Panc1 (cell line): ENCODE measurements around the gene H3-3A. TPM values are rescaled to one million over a fixed set of nuclear protein-coding genes. Genes with fewer than 3 reads are reported as not detected.

Source experiments
- ATAC-seq: fragments of 200-7000 bp; cut with Tn5 transposase; 2 replicates; pipeline ENCODE4 v1.9.1; 2020; ENCODE audit warnings: mild to moderate bottlenecking, moderate library complexity
- BruUV-seq: library from RNA; stranded (reverse); fragments of 400-500 nt; replicated peaks from 2 replicates; lab custom pipeline; 2021; lab: Mats Ljungman, UMichigan
- CTCF ChIA-PET: fragments of 300-600 bp; sonication (Branson Sonifier 250); formaldehyde crosslinking; loops from one replicate; lab custom pipeline; 2022; ENCODE audit warnings: antibody characterized with exemption; lab: Charles Lee
- POLR2A ChIA-PET: fragments of 300-600 bp; sonication (Branson Sonifier 250); formaldehyde crosslinking; loops from one replicate; lab custom pipeline; 2022; ENCODE audit warnings: antibody characterized with exemption; lab: Charles Lee
- DNase-seq: peaks from one replicate; pipeline ENCODE4 v3.0.0-alpha.2; 2010; ENCODE audit warnings: low read depth, low spot score
- H3K27ac ChIP-seq: 2 replicates; pipeline ENCODE4 v1.5.1; 2011; ENCODE audit warnings: mild to moderate bottlenecking, low read length, inconsistent platforms
- H3K27me3 ChIP-seq: fragments of 200-500 bp; sonication (Bioruptor generic); 2 replicates; pipeline ENCODE4 v1.6.0; 2014; ENCODE audit warnings: low read length, inconsistent platforms; ENCODE audit not compliant: control insufficient read depth, insufficient read depth
- H3K36me3 ChIP-seq: fragments of 200-500 bp; sonication (Bioruptor generic); 2 replicates; pipeline ENCODE4 v1.5.1; 2014; ENCODE audit warnings: inconsistent platforms, mild to moderate bottlenecking, low read length, moderate library complexity; ENCODE audit not compliant: control insufficient read depth, insufficient read depth
- H3K4me1 ChIP-seq: 2 replicates; pipeline ENCODE4 v1.5.1; 2011; ENCODE audit warnings: inconsistent platforms, mild to moderate bottlenecking, low read length, moderate library complexity; ENCODE audit not compliant: control insufficient read depth, insufficient read depth
- H3K4me3 ChIP-seq, 2 experiments: 2 replicates each; pipeline ENCODE4 v1.5.1; 2011 to 2012; ENCODE audit warnings: low read depth in 2 of 2, low read length in 2 of 2, mild to moderate bottlenecking in 2 of 2, inconsistent platforms in 1 of 2, moderate library complexity in 1 of 2
- H3K9me3 ChIP-seq: fragments of 200-500 bp; sonication (Bioruptor generic); 2 replicates; pipeline ENCODE4 v1.5.1; 2014; ENCODE audit warnings: low read depth, mild to moderate bottlenecking, inconsistent platforms, low read length, moderate library complexity; ENCODE audit not compliant: control insufficient read depth, insufficient read depth
- POLR2AphosphoS5 ChIP-seq: IDR thresholded peaks from 2 replicates; pipeline ENCODE4 v1.6.1; 2012; ENCODE audit warnings: mild to moderate bottlenecking, low read depth, low read length, moderate library complexity
- SIN3A ChIP-seq: IDR thresholded peaks from 2 replicates; pipeline ENCODE4 v1.6.1; 2012; ENCODE audit warnings: low read depth, mild to moderate bottlenecking, low read length, moderate library complexity, borderline replicate concordance; ENCODE audit not compliant: insufficient read depth
- TCF7L2 ChIP-seq: IDR thresholded peaks from 2 replicates; pipeline ENCODE4 v1.6.1; 2011; ENCODE audit warnings: mild to moderate bottlenecking, low read depth, low read length, inconsistent platforms
- in situ Hi-C: cut with HindIII; loops from 2 replicates; pipeline ENCODE4 v1.10.0; 2016; ENCODE audit warnings: low sequenced_read_pairs, low pct_unique_long_range_greater_than_20kb
- intact Hi-C: fragments of 100-400 bp; cut with micrococcal nuclease; formaldehyde crosslinking; loops from one replicate; pipeline ENCODE4 v1.10.0; 2022; ENCODE audit not compliant: unreplicated experiment
- total RNA-seq: library from RNA; stranded (reverse); gene quantifications from one replicate; pipeline ENCODE4 v1.2.1, GENCODE V29; 2021; ENCODE audit not compliant: unreplicated experiment
- TF ChIP-seq, protein P1 (sequence below): fragments of 450-650 bp; IDR thresholded peaks from 2 replicates; pipeline ENCODE4 v1.5.1; 2017; ENCODE audit warnings: mild to moderate bottlenecking
- TF ChIP-seq, protein P2 (sequence below), 2 experiments: IDR thresholded peaks; 2 replicates each; pipeline ENCODE4 v1.6.1; 2011 to 2012; ENCODE audit warnings: low read depth in 2 of 2, control low read depth in 1 of 2, low read length in 1 of 2, mild to moderate bottlenecking in 1 of 2, moderate library complexity in 1 of 2; ENCODE audit not compliant: insufficient read depth in 1 of 2

H3-3A gene
- total RNA-seq, 1 experiment from 2014 or later, result 404 TPM

DNA sequence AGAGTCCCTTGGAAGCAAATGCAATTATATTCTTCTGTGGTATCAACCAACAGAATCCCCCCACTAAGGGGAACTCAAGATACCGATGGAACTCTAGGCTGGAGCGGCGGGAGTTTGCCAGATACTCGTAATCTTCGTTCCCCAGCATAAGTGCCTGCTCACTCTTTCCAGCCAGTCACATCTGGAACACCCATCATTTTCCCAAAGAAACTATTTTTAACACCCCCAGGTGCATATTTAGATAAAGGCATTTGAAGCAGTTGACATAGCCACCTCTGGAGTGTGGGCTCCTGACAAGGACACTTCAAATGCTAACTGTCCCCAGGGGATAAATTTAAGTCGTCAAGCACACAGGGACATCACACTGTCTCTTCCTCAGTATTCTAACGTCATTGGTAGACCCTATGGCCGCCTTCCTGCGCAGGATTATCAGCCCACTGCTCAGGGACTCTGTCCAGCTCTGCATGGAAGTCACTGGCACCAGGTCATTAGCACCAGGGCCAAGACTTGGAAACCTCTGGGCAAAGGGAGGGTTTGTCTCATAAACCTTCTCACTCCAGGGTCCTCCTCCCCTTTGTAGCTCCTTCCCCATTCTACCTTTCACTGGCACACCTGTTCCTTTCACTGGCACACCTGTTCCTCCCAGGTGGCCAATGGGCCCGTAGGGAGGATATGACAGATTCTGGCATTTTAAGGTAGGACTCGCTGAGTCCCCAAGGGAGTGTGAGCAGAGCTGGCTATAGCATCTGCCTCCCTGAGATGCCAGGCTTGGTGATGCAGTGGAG, 48.8 kb downstream of the H3-3A start:
- in situ Hi-C loops (no loop called here), intact Hi-C loops (no loop called here)
- Histone ChIP-seq H3K36me3 (no peaks in the 10 kb centered on the region), H3K4me3 (peak overlapping the region; percentile 59 to 60), H3K27me3 (no peaks in the 10 kb centered on the region), H3K4me1 (peaks cover 13% of the 10 kb centered on the region), H3K9me3 (no peaks in the 10 kb centered on the region), H3K27ac (peak overlapping the region; percentile 34; the same call in 1 of the 2 replicates)
- ChIA-PET POLR2A (interaction anchor here (0.6 kb wide), 1 partner anchor 97 kb away, joined by 5 read pairs; no protein-coding TSS in a partner anchor), CTCF (interaction anchor here (1.6 kb wide), 1 partner anchor 10 kb away, joined by 5 read pairs; no protein-coding TSS in a partner anchor)
- ATAC-seq, result no peak
- BruUV-seq, result no TSS peak
- no peak for TF ChIP-seq SIN3A
- TF ChIP-seq, protein P1, sequence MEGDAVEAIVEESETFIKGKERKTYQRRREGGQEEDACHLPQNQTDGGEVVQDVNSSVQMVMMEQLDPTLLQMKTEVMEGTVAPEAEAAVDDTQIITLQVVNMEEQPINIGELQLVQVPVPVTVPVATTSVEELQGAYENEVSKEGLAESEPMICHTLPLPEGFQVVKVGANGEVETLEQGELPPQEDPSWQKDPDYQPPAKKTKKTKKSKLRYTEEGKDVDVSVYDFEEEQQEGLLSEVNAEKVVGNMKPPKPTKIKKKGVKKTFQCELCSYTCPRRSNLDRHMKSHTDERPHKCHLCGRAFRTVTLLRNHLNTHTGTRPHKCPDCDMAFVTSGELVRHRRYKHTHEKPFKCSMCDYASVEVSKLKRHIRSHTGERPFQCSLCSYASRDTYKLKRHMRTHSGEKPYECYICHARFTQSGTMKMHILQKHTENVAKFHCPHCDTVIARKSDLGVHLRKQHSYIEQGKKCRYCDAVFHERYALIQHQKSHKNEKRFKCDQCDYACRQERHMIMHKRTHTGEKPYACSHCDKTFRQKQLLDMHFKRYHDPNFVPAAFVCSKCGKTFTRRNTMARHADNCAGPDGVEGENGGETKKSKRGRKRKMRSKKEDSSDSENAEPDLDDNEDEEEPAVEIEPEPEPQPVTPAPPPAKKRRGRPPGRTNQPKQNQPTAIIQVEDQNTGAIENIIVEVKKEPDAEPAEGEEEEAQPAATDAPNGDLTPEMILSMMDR, result no peak
- TF ChIP-seq, protein P2, sequence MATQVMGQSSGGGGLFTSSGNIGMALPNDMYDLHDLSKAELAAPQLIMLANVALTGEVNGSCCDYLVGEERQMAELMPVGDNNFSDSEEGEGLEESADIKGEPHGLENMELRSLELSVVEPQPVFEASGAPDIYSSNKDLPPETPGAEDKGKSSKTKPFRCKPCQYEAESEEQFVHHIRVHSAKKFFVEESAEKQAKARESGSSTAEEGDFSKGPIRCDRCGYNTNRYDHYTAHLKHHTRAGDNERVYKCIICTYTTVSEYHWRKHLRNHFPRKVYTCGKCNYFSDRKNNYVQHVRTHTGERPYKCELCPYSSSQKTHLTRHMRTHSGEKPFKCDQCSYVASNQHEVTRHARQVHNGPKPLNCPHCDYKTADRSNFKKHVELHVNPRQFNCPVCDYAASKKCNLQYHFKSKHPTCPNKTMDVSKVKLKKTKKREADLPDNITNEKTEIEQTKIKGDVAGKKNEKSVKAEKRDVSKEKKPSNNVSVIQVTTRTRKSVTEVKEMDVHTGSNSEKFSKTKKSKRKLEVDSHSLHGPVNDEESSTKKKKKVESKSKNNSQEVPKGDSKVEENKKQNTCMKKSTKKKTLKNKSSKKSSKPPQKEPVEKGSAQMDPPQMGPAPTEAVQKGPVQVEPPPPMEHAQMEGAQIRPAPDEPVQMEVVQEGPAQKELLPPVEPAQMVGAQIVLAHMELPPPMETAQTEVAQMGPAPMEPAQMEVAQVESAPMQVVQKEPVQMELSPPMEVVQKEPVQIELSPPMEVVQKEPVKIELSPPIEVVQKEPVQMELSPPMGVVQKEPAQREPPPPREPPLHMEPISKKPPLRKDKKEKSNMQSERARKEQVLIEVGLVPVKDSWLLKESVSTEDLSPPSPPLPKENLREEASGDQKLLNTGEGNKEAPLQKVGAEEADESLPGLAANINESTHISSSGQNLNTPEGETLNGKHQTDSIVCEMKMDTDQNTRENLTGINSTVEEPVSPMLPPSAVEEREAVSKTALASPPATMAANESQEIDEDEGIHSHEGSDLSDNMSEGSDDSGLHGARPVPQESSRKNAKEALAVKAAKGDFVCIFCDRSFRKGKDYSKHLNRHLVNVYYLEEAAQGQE (IDR thresholded peaks at IDR 0.05; ENCODE audit: insufficient read depth in 1 of 2, low read depth in 2 of 2, low read length in 1 of 2), result no peak
- TF ChIP-seq TCF7L2, result no peak
- TF ChIP-seq POLR2AphosphoS5, result no peak
- no peak for DNase-seq

DNA sequence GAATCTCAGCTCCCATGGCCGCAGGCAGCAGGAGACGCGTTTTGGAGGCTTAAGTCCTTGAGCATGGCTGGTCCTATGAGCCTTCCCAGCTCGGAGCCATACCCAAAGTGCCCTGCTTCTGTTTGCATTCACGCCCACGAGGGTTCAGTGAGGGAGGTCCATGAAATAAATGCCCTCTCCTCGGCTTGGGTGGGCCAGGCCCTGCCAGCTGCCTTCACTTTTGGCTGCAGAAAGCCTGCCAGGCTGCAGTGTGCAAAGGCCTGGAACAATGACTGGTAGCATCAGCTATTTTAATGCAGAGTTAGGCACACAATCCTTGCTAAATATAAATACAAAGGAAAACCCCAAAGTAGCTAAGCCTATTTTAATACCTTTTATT, 49.4 kb downstream of the H3-3A start:
- no peak overlapping the region for H3K4me3 ChIP-seq
- BruUV-seq, result no TSS peak
- ATAC-seq (no peak), DNase-seq (no peak)
- TF ChIP-seq POLR2AphosphoS5 (no peak), SIN3A (no peak), TCF7L2 (no peak)
- TF ChIP-seq, protein P2 (IDR thresholded peaks at IDR 0.05; ENCODE audit: insufficient read depth in 1 of 2, low read depth in 2 of 2, low read length in 1 of 2), result no peak
- TF ChIP-seq, protein P1, result no peak
- in situ Hi-C loops (no loop called here), intact Hi-C loops (no loop called here)
- H3K9me3 ChIP-seq, result no peaks in the 10 kb centered on the region
- CTCF ChIA-PET, result interaction anchor here (1.6 kb wide), 1 partner anchor 9 kb away, joined by 5 read pairs; no protein-coding TSS in a partner anchor
- POLR2A ChIA-PET, result no interaction called here
- no peak overlapping the region for H3K27ac ChIP-seq
- peaks cover 13% of the 10 kb centered on the region for H3K4me1 ChIP-seq
- H3K36me3 ChIP-seq, result no peaks in the 10 kb centered on the region
- H3K27me3 ChIP-seq, result no peaks in the 10 kb centered on the region
